ENCODE data around the gene PEG3. TPM values are rescaled to one million over a fixed set of nuclear protein-coding genes. Genes with fewer than 3 reads are reported as not detected.
"Not testable (repeated sequence)": the region's sequence is repeated elsewhere in the genome, so short reads cannot be mapped to it uniquely, and the experiment has no call there.

Gene PEG3
- total RNA-seq, 1 donor from 2014 or later: 11.6 TPM

- H3K27me3 Mint-ChIP-seq (ENCODE audit: unreplicated experiment): no peaks in the 10 kb centered on the region
- no peak for TF ChIP-seq CTCF (IDR thresholded peaks at IDR 0.05; ENCODE audit: partially characterized antibody, unreplicated experiment)
- H3K27ac Mint-ChIP-seq (ENCODE audit: unreplicated experiment): no peak overlapping the region
- no peaks in the 10 kb centered on the region for H3K36me3 Mint-ChIP-seq (ENCODE audit: unreplicated experiment)
- H3K4me1 Mint-ChIP-seq (ENCODE audit: low read depth, unreplicated experiment): no peaks in the 10 kb centered on the region
- peaks cover 8% of the 10 kb centered on the region for H3K9me3 Mint-ChIP-seq (ENCODE audit: unreplicated experiment)
- no peak overlapping the region for H3K4me3 Mint-ChIP-seq (ENCODE audit: unreplicated experiment)
- DNase-seq: no peak
Observed at GRCh38 chr19:56858026-56858425, 17.5 kb upstream of the PEG3 start.

- no peak for TF ChIP-seq CTCF (IDR thresholded peaks at IDR 0.05; ENCODE audit: partially characterized antibody, unreplicated experiment)
- Mint-ChIP-seq H3K27me3 (ENCODE audit: unreplicated experiment) (no peaks in the 10 kb centered on the region), H3K4me3 (ENCODE audit: unreplicated experiment) (no peak overlapping the region), H3K9me3 (ENCODE audit: unreplicated experiment) (peaks cover 8% of the 10 kb centered on the region), H3K4me1 (ENCODE audit: low read depth, unreplicated experiment) (no peaks in the 10 kb centered on the region), H3K36me3 (ENCODE audit: unreplicated experiment) (no peaks in the 10 kb centered on the region), H3K27ac (ENCODE audit: unreplicated experiment) (no peak overlapping the region)
- DNase-seq: no peak
Observed at GRCh38 chr19:56856822-56857221, 16.3 kb upstream of the PEG3 start.

DNA sequence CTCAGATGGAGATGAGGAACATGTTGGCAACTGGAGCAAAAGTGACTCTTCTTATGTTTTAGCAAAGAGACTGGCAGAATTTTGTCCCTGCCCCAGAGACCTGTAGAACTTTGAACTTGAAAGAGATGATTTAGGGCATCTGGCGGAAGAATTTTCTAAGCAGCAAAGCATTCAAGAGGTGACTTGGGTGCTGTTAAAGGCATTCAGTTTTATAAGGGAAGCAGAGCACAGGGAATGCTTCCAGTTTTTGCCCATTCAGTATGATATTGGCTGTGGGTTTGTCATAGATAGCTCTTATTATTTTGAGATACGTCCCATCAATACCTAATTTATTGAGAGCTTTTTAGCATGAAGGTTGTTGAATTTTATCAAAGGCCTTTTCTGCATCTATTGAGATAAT lies 11.8 kb upstream of the PEG3 start:
- not testable (repeated sequence) for DNase-seq; H3K4me1 Mint-ChIP-seq (ENCODE audit: low read depth, unreplicated experiment); H3K27ac Mint-ChIP-seq (ENCODE audit: unreplicated experiment); H3K4me3 Mint-ChIP-seq (ENCODE audit: unreplicated experiment); H3K9me3 Mint-ChIP-seq (ENCODE audit: unreplicated experiment); H3K27me3 Mint-ChIP-seq (ENCODE audit: unreplicated experiment); H3K36me3 Mint-ChIP-seq (ENCODE audit: unreplicated experiment)

- H3K9me3 Mint-ChIP-seq (ENCODE audit: unreplicated experiment): peaks cover 2% of the 10 kb centered on the region
- H3K27me3 Mint-ChIP-seq (ENCODE audit: unreplicated experiment): no peaks in the 10 kb centered on the region
- no peaks in the 10 kb centered on the region for H3K4me1 Mint-ChIP-seq (ENCODE audit: low read depth, unreplicated experiment)
- H3K27ac Mint-ChIP-seq (ENCODE audit: unreplicated experiment): no peak overlapping the region
- TF ChIP-seq CTCF (IDR thresholded peaks at IDR 0.05; ENCODE audit: partially characterized antibody, unreplicated experiment): no peak
- DNase-seq: no peak
- no peak overlapping the region for H3K4me3 Mint-ChIP-seq (ENCODE audit: unreplicated experiment)
- H3K36me3 Mint-ChIP-seq (ENCODE audit: unreplicated experiment): no peaks in the 10 kb centered on the region
Observed at GRCh38 chr19:56848166-56848565, 7.6 kb upstream of the PEG3 start.

DNA sequence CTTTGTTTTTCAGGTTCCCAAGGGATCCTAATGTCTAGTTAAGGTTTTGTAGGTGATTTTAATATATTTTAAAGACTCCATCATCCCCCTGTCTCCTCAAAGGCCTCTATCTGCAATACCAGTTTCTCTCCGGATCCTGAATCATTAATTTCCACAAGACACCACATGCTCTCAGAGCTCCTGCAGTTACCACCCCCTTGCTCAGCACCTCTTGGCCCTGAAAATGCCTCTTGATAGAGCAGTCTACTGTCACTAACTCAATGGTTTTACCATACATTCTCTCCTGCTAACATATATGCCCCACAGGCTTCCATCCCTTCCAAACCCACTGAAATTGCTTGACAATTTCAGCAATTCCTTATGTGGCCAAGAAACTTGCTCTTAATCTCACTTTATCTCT lies 1.9 kb upstream of the PEG3 start:
- Mint-ChIP-seq H3K27ac (ENCODE audit: unreplicated experiment) (no peak overlapping the region), H3K9me3 (ENCODE audit: unreplicated experiment) (peaks cover 17% of the 10 kb centered on the region), H3K4me1 (ENCODE audit: low read depth, unreplicated experiment) (no peaks in the 10 kb centered on the region), H3K36me3 (ENCODE audit: unreplicated experiment) (peaks cover under 1% of the 10 kb centered on the region), H3K27me3 (ENCODE audit: unreplicated experiment) (peaks cover 7% of the 10 kb centered on the region), H3K4me3 (ENCODE audit: unreplicated experiment) (no peak overlapping the region)
- no peak for DNase-seq
- no peak for TF ChIP-seq CTCF (IDR thresholded peaks at IDR 0.05; ENCODE audit: partially characterized antibody, unreplicated experiment)

DNA sequence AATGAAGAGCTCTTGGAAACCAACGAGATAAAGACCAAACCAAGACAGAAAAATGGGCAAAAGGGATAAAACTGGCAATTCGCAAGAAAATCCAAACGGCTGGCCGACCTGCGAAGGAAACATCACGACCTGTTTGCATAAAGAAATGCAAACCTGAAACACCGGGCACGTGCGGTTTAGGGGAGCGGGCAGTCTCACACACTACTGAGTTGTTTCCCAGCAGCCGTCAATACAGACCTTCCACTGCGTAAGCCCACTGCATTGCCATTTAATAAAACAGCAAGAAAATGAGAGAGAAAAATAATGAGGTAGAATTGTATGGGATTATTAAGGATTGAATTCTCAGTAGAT lies 642 bp upstream of the PEG3 start:
- H3K27me3 Mint-ChIP-seq (ENCODE audit: unreplicated experiment): peaks cover 12% of the 10 kb centered on the region
- peaks cover 23% of the 10 kb centered on the region for H3K9me3 Mint-ChIP-seq (ENCODE audit: unreplicated experiment)
- TF ChIP-seq CTCF (IDR thresholded peaks at IDR 0.05; ENCODE audit: partially characterized antibody, unreplicated experiment): no peak
- DNase-seq: no peak
- H3K4me1 Mint-ChIP-seq (ENCODE audit: low read depth, unreplicated experiment): peaks cover 2% of the 10 kb centered on the region
- H3K4me3 Mint-ChIP-seq (ENCODE audit: unreplicated experiment): peak overlapping the region; percentile 75
- H3K27ac Mint-ChIP-seq (ENCODE audit: unreplicated experiment): no peak overlapping the region
- H3K36me3 Mint-ChIP-seq (ENCODE audit: unreplicated experiment): peaks cover 4% of the 10 kb centered on the region

All from glutamatergic neuron (in vitro differentiated cells).